Peyer's patch (tissue), 4 donors: ENCODE measurements around the gene ZNF853.

Source experiments
- CTCF ChIP-seq, 6 experiments: fragments of 450-650 bp in 4 of 6; fragments of 200-600 bp in 2 of 6; sonication (generic) in 1 of 6; IDR thresholded peaks; one replicate each; pipeline ENCODE4 v1.5.1; 2017 to 2019; ENCODE audit warnings: antibody characterized with exemption in 6 of 6, mild to moderate bottlenecking in 3 of 6, moderate library complexity in 1 of 6
- POLR2A ChIP-seq, 2 donors: fragments of 450-650 bp; IDR thresholded peaks; one replicate each; pipeline ENCODE4 v1.5.1; 2017; ENCODE audit warnings: antibody characterized with exemption in 2 of 2, mild to moderate bottlenecking in 2 of 2, moderate library complexity in 2 of 2

GRCh38 chr7:6607651-6608051, 7.8 kb upstream of the ZNF853 start:
- TF ChIP-seq POLR2A (IDR thresholded peaks at IDR 0.05), result no peak
- TF ChIP-seq CTCF (IDR thresholded peaks at IDR 0.05), result no peak
